Stimulated activated CD8-positive, alpha-beta memory T cell treated with anti-CD3 and anti-CD28 coated beads, Interleukin-4, amount 100 ng/mL, for 1 hour (primary cell): Measurements from ENCODE around the gene IFRD2.
"Not testable (repeated sequence)": the region's sequence is repeated elsewhere in the genome, so short reads cannot be mapped to it uniquely, and the experiment has no call there.

Experiments
- DNase-seq, 2 donors: peaks; one replicate each; pipeline ENCODE4 v3.0.0-alpha.2; 2020; ENCODE audit warnings: low read depth in 2 of 2, low spot score in 1 of 2

IFRD2 gene

DNA sequence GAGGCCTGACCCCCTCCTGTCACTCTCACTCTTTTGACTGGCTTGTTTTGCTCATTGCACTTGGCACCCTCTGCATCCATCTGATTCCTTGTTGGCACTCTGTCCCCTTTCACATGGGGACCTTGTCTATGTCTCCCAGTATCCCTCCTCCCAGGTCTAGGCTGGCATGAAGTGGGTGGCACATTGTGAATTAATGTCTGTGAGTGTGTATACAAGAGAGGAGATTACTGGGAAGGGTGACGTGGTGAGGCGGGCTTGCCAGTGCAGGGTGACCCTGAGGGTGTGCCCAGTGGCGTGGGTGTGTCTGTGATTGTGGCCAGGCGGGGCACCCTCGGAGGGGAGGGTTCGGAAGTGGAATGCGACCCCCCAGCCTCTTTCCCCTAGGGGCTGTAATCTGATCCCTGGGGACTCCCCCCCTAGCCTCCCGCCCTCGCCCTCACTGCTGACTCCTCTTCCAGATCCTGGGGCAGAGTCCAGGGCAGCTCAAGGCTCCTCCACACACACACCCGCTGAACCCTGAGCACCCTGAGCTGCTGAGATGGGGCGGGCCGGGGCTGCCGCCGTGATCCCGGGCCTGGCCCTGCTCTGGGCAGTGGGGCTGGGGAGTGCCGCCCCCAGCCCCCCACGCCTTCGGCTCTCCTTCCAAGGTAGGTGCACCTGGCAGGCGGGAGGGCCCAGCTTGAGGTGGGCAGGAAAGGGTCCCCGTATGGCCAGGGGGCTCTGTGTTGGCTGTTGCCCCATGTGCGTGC, 23.4 kb downstream of the IFRD2 start, which contains the start of gene SEMA3B:
Gene SEMA3B, plus strand, starts transcription at position 445 of the 749 bp plus-strand sequence. Its CDS starts 94 bp downstream, at position 539.
- no peak for DNase-seq

DNA sequence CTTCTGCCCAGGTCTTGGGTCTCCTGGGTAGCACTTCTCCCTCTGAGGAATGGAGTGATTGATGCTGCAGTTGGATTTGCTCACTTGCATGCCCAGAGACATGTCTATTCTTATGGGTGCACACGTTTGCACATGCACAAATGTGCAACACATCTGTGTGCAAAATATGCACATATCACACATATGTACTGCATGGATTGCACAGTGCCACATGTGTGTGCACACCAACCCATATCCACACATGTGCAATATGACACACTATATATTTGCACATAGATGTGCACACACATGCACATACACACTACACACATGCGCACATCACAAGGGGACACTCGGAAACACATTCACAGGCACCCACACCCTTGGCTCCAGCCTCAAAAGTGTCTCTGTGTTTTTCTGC, 24.0 kb downstream of the IFRD2 start:
- no peak for DNase-seq

DNA sequence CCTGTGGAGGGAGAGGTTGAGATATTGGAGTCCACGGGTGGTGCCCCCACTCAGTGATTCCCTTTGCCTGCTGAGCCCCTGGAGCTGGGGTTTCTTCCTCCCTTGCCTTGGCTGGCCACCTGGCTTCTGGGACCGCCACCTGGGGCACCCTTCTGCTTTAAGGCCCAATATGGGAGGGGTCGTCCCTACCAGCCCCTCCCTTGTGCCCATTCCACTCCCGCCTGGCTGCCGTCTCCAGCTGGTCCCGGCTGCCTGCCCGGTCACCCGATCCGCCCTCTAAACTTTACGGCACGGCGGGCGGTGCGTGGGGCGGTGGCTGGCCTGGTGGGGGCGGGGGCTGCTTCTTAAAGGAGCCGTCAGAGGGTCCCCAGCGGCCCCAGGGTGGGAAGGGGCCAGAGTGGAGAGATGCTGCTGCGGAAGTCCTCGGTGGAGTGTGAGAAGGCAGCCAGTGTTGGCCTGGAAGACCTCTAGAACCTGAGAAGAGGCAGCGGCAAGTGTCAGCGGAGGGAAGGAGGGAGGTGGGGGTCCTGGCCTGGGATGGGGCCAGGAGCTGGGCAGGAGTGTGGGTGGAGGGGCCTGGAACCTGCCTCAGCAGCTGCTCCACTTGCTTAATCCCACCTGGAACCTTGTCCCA, 24.8 kb downstream of the IFRD2 start:
- no peak for DNase-seq

DNA sequence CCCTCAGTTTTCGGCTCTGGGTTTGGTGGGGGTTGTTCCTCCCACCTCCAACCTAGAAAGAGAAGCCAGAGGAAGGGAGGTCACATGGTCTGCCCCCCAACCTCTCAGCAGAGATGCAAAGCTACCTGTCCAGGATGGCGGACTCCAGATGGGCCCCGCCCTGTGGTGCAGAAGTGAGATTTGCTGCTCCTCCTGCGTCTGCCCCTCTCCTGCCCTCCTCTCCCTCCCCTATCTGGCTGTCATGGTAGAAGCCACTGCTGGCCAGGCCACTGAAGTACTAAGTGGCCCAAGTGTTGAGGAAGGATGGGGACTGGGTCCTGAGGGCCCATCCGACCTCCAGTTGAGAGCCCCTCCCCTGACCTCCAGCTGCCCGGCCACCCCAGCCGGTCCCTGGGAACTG, 25.4 kb downstream of the IFRD2 start:
- DNase-seq: no peak

DNA sequence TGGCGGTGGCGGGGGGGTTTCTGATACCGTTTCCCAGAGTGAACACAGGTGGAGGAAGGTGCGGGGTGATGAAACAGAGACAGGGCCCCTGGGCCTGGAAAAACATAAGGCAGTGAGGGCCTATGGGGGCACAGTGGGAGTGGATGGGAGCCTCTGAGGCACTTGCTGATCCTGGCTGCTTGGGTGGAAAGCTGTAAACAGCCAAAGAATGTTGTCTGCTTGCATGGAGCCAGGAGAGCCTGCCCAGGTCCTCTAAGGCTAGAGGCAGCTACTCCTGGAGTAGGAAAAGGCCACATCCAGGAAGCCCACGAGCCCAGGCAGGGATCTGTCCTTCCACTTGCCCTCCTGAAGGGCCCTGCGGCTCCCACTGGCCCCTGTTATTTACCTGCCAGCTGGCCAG, 26.2 kb downstream of the IFRD2 start:
- no peak for DNase-seq

DNA sequence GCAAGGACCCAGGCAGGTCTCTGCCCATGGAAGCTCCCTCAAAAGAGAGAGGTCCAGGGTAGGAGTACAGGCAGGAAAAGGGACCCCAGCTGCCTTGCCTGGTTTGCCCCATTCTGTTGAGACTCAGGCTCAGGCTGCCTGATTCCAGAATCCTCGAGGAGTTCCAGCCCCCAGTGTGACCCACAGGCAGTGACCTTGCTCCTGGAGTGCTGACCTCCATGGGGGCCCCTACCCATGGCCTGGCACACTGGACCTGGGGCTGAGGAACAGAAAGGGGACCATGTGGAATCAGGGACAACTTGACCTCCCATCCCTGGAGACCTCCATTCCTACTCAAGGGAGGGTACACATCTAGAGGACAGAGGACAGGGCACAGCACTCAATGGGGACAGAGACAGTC, 26.7 kb downstream of the IFRD2 start:
- DNase-seq: no peak

DNA sequence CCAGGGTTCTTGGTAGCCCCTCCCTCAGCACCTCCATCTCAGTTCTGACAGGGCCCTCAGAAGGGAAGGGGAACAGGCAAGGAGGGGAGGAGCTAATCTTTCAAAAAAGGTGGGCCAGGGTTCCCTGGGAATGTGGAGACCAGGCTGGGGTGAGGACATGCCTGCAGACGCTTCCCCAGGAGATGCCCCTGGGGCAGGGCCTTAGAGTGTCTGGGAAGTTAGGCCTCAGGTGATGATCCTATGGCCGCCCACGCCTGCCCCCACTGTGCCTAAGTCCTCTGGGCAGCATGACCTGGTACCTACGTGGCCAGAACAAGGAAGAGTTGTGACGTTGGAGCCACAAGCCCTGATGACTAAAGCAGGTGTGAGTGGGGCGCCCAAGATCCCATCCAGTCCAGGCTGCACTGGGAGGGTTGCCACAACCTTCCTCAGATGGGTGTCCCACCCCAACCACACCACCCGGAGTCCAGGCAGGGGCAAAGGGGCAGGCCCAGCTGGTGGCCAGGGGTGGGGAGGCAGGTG, 27.2 kb downstream of the IFRD2 start:
- no peak for DNase-seq

DNA sequence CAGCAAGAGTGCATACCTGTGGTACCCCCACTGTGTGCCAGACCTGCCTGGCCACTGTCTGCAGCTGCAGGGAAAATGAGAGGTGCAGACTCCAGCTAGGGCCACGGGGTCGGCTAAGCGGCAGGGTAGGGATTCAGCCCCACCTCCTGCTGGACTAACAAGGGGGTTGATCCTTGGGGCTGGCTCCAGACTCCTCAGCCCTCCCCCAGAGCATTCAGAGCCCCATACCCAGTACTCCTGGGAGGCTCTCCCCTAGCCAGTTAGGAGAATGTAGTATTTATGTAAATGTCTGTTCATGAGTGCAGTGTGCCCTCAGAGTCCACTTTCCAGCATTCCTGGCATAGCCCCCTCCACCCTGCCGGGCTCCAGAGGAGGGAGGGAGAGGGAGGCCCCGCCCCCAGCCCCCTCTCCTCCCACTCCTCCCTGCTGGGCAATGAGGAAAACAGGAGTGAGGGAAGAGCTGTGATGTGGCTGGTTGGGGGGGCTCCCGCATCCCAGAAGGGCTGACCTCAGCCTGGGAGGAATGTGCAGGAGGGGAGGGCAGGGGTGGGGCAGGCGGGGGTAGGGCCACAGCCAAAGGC, 27.8 kb downstream of the IFRD2 start:
- no peak for DNase-seq

DNA sequence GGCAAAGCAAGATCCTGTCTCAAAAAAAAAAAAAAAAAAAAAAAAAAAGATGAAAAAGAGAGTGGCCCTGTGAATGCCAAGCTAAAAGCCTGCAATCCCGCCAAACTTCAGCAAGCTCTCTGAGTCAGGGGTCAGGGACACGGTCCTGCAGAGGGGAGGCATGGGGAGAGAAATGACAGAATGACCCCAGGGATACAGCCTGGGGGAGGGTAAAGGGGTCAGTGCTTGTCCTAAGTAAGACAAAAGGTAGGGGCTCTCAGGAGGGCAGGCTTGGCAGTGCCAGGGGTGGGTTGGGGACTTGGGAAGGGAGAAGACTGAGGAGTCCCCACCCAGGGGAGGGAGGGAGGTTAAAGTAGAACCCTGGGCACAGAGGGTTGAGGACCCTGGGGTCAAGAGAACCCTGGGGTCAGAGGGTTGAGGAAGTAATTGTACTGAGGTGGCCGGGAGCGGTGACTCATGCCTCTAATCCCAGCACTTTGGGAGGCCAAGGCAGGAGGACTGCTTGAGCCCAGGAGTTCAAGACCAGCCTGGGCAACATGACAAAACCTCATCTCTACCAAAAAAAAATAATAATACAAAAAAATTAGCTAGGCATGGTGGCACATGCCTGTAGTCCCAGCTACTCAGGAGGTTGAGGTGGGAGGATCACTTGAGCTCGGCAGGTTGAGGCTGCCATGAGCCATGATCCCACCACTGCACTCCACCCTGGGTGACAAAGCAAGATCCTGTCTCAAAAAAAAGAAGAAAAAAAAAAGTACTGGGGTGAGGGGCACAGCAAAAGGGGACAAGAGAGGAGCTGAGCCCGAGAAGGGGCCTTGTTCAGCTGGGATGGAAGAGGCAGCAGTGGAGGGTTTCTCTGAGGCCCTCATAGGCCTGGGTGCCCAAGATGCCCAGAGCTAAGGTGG, 28.5 kb downstream of the IFRD2 start:
- DNase-seq: no peak

DNA sequence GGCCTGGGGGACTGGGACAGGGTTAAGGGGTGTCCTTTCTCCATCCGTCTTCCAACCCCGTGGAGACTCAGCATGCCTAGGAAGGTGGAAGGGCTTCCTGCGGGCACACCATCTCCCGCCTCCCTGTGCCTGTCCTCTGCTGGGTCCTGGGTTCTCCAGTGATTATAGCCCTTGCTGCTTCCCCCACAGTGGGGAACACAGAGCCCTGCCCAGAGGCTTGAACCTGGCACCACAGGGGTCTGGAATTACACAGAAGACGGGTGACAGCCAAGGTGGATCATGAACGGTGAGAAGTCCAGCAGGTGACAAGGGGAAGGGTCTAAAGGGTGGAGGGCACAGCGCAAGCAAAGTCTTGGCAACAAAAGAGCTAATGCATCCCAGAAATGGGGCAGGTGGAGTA, 29.5 kb downstream of the IFRD2 start:
- DNase-seq: no peak

DNA sequence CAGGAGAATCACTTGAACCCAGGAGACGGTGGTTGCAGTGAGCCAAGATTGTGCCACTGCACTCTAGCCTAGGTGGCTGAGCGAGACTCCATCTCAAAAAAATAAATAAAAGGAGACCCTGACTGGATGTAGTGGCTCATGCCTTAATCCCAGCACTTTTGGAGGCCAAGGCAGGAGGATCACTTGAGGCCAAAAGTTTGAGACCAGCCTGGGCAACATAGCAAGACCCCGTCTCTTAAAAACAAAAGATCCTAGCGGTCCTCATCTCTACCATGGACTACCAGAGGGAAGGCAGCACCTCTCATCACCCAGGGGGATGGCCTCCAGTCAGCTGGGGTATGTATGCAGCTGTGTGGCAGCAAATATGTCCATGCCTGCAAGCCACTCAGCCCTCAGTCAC, 30.0 kb downstream of the IFRD2 start:
- DNase-seq: not testable (repeated sequence)

DNA sequence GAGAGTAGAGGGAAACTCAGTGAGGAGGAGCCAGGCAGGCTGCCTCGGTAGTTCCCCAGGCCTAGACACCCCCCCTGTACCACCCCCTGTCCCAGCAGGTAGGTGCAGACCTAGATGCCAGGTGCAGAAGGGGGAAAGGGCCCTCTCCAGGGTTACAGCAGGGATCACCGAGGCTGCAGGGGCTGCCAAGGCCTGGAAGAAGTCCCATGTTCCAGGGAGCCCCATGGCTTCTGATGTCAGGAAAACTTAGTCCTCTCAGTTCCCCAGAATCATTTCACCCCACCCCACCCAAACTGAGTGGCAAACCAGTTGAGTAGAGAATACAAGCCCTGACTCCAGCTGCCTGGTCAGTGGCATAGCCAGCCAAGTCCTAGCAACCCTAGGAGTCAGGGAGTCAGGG, 30.7 kb downstream of the IFRD2 start:
- DNase-seq: no peak

DNA sequence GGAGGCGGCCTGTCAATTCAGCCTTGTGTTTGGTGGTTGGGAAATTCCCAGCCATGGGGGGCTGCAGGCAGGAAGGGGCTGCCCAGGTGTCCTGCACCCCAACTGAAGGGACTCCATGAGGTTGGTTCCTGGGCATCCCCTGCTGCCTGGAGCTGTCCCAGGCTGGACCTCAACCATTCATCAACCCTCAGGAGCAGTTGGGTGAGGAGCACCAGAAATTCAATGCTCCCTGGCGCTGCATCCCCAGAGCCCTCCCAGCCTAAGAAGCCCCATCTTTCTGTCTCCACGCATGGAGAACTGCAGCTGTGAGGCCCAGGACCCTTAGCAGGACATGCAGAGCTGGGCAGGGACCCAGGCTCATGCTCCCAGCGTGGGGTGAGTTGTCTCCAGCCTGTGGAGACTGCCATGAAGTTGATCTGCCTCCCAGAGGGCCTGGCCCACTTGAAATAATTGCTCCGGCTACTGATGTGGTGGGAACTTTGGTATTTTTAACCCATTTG, 31.2 kb downstream of the IFRD2 start:
- no peak for DNase-seq

DNA sequence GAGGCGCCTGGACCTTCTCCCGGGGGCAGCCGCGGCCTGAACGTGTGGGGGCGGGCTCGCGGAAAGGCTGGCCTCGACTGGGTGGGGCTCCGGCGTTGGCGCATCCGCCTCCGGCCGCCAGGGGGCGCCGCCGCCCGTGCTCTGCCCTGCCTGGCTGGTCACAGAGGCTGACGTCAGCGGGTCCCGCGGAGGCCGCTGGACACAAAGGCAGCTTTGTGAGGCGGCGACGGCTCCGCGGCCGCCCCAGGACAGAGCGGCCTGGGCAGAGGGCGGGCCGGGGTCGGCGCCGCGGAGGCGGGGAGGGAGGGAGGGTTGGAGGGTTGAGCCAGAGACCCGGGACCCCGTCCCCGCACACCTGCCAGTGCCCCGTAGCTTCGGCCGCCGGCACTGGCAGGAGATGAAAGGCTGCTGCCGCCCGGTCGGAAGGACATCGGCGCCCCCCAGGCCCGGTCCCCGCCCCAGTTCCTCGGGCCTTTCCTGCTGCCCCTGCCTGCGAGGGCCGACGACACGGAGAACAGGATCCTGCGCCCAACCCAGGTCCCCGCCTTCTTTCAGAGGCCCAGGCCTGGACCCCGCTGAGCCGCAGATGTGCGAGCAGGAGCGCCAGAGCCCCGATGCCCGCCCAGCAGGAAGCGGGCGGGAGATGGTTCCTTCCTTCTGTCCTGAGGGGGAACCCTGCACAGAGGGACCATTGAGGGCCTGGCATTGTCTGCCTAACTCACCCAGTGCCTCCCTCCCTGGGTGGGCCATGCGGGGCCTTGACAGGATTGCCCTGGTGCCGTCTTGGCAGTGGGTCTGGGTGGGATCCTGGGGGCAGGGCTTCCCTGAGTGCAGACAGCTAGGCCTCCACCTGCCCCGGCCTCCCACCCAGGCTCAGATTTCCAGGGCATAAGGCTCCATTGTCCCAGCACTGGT, 31.9 kb downstream of the IFRD2 start:
- DNase-seq: peak; percentile 56 to 63

DNA sequence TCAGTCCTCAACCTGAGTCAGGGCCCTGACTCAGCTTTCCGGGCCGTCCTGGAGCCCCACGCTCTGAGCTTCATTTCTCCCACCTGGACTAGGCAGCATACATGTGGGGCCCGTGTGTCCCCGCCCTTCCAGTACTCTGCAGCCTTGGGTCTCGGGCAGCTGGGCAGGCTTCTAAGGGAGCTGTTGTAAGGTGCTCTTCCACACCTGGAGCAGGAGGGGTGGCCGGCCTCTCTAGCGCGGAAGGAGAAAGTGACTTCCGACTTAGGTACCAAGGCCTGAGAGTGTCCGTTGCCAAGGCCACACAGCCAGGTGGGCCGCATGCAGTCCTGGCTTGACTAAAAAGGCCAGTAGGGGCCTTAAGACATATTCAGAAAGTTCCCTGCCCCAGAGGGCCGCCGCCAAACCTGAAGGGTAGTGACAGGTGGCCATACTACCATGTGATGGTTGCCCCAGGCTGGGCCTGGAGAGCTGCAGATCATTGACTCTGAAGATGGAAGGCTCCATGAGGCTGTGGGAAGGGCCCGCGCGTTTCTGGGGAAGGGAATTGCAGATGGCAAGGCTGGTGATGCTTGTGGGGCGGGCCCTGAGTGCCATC, 32.7 kb downstream of the IFRD2 start:
- no peak for DNase-seq

DNA sequence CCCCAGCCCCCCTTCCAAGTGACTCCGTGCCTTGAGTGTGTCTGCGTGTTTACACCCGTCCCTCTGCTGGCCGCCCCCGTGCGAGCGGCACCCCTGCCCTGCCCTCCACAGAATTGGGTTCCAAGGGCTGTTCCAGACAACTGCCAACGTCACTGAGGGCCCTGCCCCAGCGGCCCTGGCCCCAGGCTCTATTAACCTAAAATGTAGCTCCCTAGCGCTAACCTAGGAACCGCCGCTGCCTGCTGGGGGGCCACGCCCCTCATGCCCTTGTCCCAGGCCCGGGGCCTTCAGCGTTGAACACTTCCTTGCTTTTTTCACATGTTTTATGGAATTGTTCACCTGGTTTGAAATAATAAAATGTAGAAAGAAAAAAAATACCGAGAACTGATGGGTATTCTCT, 33.2 kb downstream of the IFRD2 start:
- no peak for DNase-seq

DNA sequence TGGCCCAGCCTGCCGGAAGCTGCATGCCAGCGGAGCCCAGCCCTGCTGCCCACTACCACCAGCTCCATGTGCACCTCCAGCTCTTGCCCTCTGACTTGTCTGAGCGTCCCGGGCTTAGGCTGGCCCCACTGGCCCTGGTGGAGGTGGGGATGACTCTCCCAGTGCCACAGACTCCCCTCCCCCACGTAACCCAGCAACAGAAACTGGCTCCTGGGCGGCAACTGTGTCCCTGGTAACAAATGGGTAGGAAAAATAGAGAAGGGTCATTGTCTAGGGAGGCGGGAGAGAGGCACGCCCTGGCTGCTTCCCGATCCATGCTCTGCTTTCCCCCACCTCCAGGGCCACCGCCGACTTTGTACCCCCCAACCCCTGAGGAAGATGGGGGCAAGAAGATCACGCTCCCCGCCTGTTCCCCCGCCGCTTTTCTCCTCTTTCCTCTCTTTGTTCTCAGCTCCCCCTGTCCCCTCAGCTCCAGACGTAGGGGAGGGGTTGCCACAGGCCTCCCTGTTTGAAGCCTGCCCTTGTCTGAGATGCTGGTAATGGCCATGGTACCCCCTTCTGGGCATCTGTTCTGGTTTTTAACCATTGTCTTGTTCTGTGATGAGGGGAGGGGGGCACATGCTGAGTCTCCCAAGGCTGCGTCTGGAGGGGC, 34.1 kb downstream of the IFRD2 start:
- no peak for DNase-seq

DNA sequence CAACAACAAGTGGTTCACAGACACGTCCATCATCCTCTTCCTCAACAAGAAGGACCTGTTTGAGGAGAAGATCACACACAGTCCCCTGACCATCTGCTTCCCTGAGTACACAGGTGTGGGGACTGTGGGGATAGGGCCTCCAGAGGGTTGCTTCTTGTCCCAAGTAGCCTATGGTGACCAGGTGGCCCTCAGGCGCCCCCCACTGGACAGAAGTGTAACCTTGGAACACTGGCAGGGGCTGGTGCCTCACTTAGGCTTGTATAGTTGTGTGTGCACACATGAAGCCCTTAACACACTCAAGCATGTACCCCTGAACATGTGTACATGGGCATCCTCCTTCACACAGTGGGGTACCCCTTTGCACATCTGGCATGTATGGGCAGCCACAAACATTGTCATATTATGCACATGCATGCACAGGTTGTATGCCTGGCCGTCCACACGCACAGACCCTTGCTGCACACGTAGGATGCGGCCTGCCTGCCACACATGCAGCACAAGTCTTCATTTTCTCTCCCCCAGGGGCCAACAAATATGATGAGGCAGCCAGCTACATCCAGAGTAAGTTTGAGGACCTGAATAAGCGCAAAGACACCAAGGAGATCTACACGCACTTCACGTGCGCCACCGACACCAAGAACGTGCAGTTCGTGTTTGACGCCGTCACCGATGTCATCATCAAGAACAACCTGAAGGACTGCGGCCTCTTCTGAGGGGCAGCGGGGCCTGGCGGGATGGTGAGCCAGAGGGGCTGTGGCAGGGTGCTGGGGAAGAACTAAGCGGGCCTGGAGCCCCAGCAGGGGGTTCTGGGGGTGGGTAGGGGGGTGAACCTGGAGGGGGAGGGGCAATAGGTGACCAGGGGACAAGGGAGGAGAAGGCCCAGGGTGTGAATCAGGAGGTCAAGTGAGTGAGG, 35.0 kb downstream of the IFRD2 start:
- DNase-seq: no peak
